Stimulated activated CD4-positive, alpha-beta T cell treated with anti-CD3 and anti-CD28 coated beads, TNF-alpha, amount 100 ng/mL, for 24 hours (primary cell): ENCODE data around the gene MAP3K15.
A peak's percentile ranks its signal among the peaks of the same experiment; 100 is the strongest.

Experiments used
- DNase-seq, 3 experiments: peaks; one replicate each; pipeline ENCODE4 v3.0.0-alpha.2; 2020; ENCODE audit warnings: low read depth in 3 of 3

MAP3K15 gene

DNA sequence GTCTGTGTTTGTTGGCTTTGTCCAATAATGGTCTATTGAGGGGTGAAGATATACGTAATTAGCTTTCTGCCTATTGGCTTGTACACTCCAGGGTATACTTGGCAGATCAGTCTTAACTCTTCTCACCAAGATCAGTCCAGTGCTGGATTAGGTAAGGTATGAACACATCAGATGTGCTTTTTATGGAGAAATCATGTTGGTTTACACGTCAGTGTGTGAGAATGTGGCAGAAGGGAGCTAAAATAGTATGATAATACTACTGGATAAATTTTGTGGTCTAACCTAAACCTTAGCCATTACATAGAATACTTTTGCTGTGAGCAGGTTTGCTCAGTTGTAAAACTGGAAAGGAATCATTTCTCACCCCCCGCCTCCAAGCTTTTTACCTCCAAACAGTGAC is 167.4 kb downstream of the MAP3K15 start:
- DNase-seq = no peak

DNA sequence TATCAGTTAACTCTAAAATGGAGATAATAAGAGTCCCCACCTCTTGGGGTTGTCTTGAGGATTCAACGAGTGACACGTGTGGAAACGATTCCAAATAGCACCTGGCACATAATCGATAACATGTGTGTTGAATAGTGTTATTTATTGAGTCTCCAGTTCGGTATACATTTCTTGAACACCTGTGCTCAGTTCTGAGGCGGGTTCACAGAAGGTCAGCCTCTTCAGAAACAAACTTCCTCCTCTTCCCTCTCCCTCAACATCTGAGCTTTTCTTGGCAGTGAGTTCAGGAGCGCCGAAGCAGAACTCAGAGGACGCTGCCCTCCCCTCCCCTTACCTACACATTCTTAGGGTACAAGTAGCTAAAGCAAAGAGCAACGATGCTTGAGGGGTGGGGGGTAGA is 170.6 kb downstream of the MAP3K15 start:
- no peak for DNase-seq

DNA sequence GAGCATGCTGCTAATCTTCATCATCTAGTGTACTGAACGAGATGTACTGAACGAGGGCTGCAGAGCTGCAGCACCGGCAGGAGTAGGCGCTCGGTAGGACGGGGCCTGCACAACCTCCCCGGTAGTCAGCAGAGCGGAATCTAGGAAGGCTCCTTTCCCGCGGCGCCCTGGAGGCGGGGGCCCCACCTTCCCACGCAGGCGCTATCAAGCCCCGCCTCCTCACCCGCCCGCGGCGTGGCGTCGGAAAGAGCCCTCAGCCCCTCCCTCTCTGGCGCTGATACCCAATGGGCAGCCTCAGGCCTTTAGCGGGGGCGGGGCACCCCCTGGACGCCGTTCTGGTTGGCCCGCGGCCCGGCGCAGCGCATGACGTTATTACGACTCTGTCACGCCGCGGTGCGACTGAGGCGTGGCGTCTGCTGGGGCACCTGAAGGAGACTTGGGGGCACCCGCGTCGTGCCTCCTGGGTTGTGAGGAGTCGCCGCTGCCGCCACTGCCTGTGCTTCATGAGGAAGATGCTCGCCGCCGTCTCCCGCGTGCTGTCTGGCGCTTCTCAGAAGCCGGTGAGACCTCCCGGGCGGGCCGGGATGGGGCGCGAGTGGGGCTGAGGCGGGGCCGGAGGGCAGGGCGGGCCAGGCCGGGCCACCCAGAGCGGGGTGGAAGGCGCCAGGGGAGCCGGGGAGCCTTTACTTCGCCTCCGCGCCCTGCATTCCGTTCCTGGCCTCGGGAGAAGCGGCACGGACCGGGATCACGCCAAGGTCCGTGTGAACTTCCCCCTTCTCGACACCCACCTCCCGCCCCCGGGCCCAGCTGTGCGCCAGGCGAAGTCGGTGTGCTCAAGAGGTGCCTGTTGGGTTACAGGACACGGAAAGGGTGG is 171.5 kb downstream of the MAP3K15 start, which contains the start of gene PDHA1:
PDHA1 (plus strand) TSS at position 393 of the 874 bp plus-strand sequence; CDS start at position 504, 111 bp downstream.
- DNase-seq = peak; percentile 82 to 90 (median 84)

DNA sequence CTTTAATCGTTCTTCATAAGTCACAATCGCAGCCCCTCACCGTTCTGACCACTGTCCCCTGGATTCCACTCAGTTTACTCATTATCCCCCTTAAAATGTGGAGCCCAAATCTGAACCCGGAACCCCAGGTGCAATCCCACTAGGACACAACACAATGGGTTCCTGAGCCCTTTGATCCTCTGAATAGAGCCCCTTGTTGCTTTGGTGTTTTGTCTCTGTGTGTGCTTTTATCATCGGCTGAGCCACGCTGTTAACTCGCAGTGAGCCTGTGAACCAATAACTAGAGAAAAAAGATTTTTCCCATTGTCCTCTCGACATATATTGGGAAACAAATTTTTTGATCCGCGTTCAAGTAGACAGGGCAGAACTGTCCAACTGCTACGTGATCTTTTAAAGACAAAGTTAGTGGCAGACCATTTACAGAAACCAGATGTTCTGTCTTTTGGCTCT is 172.2 kb downstream of the MAP3K15 start:
- no peak for DNase-seq

DNA sequence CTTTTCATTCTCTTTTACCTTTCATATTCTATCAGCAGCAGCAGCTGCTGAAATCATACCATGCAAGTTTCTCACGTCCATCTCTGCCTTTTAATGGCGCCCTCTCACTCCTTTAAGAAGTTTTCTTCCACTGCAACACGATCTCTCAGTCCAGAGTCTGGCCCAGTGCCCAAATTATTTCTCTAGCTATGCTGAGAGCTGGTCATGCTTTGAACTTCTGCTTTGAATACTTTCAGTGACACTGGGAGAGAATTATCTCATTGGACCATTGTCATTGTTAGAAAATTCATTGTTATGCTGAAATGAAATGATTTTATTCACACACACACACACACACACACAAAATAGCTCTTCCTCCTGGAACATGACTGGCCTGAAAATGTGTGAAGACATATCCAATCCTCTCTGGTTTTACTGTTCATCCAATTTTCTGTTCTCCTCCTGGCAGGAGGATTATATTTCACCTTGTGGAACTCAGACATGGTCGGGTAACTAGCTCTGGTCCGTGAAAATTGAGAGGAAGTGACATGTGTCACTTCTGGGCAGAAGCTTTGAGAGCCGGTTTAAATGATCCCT is 172.9 kb downstream of the MAP3K15 start:
- DNase-seq = no peak

DNA sequence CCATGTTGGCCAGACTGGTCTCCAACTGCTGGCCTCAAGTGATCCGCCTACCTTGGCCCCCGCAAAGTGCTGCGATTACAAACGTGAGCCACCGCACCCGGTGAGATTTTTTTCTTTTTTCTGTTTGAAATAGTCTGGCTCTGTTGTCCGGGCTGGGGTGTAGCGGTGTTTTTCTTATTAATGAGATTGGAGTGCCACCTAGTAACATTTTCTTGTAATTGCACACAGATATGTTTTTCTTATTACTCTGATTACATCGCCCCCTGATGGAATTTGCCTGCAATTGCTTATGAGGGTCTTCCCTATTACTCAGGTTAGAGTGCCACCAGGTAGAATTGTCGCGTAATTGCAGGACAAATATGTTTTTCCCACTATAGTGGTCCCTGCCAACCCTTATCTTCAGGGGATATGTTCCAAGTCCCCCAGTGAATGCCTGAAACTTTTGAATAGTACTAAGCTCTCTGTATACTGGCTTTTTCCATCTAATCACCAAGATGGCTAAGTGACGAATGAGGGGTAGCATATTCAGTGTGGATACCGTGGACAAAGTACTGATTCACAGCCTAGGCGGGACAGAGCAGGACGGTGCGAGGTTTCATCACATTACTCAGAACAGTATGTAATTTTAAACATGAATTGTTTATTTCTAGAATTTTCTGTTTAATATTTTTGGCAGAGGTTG is 180.2 kb downstream of the MAP3K15 start:
- no peak for DNase-seq

DNA sequence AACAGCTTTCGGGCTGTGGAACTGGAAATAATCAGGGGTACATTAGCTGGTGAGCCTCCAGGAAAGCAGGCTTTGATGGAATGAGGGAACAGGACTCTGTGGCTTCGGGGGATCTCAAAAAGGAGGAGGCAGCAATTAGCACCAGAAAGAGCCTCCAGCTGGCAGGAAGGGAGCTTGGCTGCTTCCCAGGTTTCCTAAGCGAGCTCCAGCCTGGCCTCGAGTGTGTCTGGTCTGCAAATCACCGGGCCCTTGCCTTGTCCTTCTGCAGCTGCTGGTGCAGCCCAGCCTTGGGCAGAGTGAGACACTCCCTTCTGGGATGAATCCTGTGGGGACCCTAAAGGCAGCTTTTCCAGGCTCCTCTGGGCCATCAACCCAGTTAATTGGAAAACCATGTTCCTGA is 182.3 kb downstream of the MAP3K15 start:
- DNase-seq = no peak

DNA sequence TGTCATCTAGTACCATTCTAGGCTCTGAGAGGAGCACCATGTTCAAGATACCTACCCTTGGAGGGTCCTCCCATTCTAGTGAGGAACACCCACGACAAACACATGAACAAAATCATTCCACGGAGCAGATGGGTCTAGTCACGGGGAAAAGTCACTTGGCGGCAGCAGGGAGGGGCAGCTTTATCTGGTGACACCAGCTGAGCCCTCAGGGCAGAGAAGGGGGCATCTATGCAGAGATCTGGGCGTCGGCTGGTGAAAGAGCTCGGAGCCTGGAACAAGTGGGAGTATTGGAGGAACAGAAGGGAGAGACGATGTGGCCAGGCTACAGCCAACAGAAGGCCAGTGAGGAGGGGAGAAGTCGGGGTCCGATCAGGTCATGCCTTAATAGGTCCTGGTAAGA is 183.5 kb downstream of the MAP3K15 start:
- DNase-seq = no peak

DNA sequence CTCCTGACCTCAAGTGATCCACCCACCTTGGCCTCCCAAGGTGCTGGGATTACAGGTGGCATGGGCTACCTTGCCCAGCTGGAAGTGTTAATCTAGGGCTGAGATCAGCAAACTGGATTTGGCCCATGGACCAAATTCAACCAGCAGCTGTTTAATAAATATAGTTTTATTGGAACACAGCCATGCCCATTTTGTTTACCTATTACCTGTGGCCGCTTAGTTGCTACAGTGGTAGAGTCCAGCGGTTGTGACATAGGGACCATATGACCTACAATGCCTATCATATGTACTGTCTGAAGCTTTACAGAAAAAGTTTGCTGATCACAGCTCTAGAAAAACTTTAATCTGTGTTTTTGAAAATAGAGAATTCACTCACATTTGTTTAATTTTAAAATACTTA is 188.7 kb downstream of the MAP3K15 start:
- DNase-seq = no peak
